SU-DHL-6 (cell line): ENCODE results near the gene CYSRT1.

ENCODE experiments used
- H2AFZ ChIP-seq: fragments of 200-600 bp; sonication (generic); 2 replicates; pipeline ENCODE4 v1.6.1; 2014; ENCODE audit warnings: low read depth, mild to moderate bottlenecking, moderate library complexity, mixed read lengths, antibody characterized with exemption, low read length; ENCODE audit not compliant: severe bottlenecking
- H3F3A ChIP-seq: fragments of 200-600 bp; shearing (Covaris generic); 2 replicates; pipeline ENCODE4 v1.6.0; 2016; ENCODE audit warnings: antibody characterized with exemption, mild to moderate bottlenecking; ENCODE audit not compliant: insufficient read depth
- H3K27ac ChIP-seq: fragments of 200-600 bp; sonication (generic); 2 replicates; pipeline ENCODE4 v1.5.1; 2016; ENCODE audit warnings: low read depth, mild to moderate bottlenecking, low read length, moderate library complexity, mixed read lengths
- H3K27me3 ChIP-seq: fragments of 200-600 bp; sonication (generic), shearing (Covaris generic); 2 replicates; pipeline ENCODE4 v1.6.0; 2014; ENCODE audit warnings: mild to moderate bottlenecking, low read length
- H3K36me3 ChIP-seq: fragments of 200-600 bp; sonication (generic); 2 replicates; pipeline ENCODE4 v1.6.1; 2014; ENCODE audit warnings: mild to moderate bottlenecking, low read length, mixed read lengths
- H3K4me2 ChIP-seq: fragments of 300-600, 200-600 bp; shearing (Covaris generic), sonication (generic); 2 replicates; pipeline ENCODE4 v1.6.0; 2014; ENCODE audit warnings: low read length, low read depth, mild to moderate bottlenecking; ENCODE audit not compliant: poor library complexity, severe bottlenecking
- H3K4me3 ChIP-seq: fragments of 200-600 bp; sonication (generic); 2 replicates; pipeline ENCODE4 v1.5.1; 2014; ENCODE audit warnings: antibody characterized with exemption, low read length, mild to moderate bottlenecking, mixed read lengths; ENCODE audit not compliant: insufficient read depth, poor library complexity, severe bottlenecking
- H3K79me2 ChIP-seq: fragments of 200-600 bp; sonication (generic); 2 replicates; pipeline ENCODE4 v1.6.1; 2014; ENCODE audit warnings: mild to moderate bottlenecking, low read length, moderate library complexity; ENCODE audit not compliant: insufficient read depth
- H3K9ac ChIP-seq: fragments of 200-600 bp; sonication (generic); 2 replicates; pipeline ENCODE4 v1.7.0; 2014; ENCODE audit warnings: mild to moderate bottlenecking, low read length
- H3K9me2 ChIP-seq: fragments of 200-600 bp; sonication (generic); replicated peaks from 2 replicates; pipeline ENCODE4 v1.6.1; 2014; ENCODE audit warnings: low read length; ENCODE audit not compliant: insufficient read depth
- H3K9me3 ChIP-seq: fragments of 200-600 bp; sonication (generic); 2 replicates; pipeline ENCODE4 v1.6.1; 2014; ENCODE audit warnings: low read length, mixed read lengths; ENCODE audit not compliant: insufficient read depth
- H4K20me1 ChIP-seq: fragments of 200-600 bp; sonication (generic); 2 replicates; pipeline ENCODE4 v1.6.1; 2014; ENCODE audit warnings: low read depth, mild to moderate bottlenecking, antibody characterized with exemption, low read length, moderate library complexity, mixed read lengths
- CTCF ChIP-seq: fragments of 200-600 bp; sonication (generic); IDR thresholded peaks from one replicate; pipeline ENCODE4 v1.5.1; 2017; ENCODE audit warnings: antibody characterized with exemption, mild to moderate bottlenecking, low read length, moderate library complexity; ENCODE audit not compliant: insufficient read depth, poor library complexity, severe bottlenecking
- EZH2phosphoT487 ChIP-seq: fragments of 200-600 bp; sonication (generic), shearing (Covaris generic); conservative IDR thresholded peaks from 2 replicates; pipeline ENCODE4 v1.6.1; 2018; ENCODE audit warnings: mild to moderate bottlenecking, antibody characterized with exemption, low read length, moderate library complexity, mixed read lengths

CYSRT1 gene

DNA sequence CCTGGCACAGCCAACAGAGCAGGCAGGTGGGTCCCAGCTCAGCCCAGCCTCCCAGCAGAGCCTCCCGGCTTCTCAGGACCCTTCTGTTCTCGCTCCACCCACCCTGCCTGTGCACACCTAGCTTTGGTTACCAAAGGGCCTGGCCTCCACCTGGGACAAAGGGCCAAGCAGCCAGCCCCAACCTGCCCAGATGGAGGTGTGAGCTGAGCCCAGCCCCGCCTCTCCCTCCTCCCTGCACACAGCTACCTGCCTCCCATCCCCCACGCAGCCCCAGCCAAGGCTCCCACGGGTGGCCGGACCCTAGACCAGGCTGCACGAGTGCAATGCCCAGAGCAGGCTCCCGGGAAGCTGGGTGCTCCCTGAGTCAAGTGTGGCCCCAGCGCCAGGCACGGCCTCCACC, 30.1 kb upstream of the CYSRT1 start:
- no peaks in the 10 kb centered on the region for H3K27me3 ChIP-seq
- no peaks in the 10 kb centered on the region for H3K9me3 ChIP-seq
- no peaks in the 10 kb centered on the region for H3K9me2 ChIP-seq
- no peak overlapping the region for H3K27ac ChIP-seq
- no peaks in the 10 kb centered on the region for H3K36me3 ChIP-seq
- H3K79me2 ChIP-seq = no peaks in the 10 kb centered on the region; the same call in 1 of the 2 replicates
- no peak overlapping the region for H3K9ac ChIP-seq
- H4K20me1 ChIP-seq = no peaks in the 10 kb centered on the region
- no peak overlapping the region for H3K4me2 ChIP-seq
- H3K4me3 ChIP-seq = no peak overlapping the region
- TF ChIP-seq EZH2phosphoT487 (no peak), CTCF (no peak)
- H2AFZ ChIP-seq = no peak overlapping the region
- no peaks in the 10 kb centered on the region for H3F3A ChIP-seq

DNA sequence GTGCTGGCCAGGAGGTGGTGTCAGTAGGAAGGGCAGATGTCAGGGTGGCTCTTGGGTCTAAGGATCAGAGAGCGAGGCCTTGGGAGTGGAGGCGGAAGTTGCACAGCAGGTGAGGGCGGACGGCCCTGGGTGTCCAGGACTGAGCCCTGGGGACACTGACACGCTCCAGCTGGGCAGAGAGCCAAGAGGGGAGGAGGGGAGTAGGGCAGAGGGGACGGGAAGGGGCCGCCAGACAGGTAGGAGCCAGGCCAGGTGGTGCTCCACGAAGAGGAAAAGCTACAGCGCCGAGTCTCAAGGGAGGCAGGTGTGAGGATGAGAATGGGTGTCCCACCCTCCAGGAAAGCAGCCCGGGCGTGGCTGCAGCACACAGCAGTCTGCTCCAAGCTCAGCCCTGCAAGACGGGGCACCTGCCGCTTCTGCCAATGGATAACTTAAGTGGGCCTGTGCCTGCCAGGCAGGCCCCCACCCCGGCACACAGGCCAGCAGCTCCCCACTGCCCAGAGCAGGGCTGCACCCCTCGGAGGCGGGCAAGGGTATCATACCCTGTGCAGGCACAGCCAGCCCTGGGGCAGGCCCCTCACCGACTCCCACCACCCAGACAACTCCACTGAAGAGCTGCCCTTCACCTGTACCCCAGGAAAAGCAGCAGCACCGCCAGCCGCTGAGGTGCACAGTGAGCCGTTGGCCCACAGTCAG, 29.3 kb upstream of the CYSRT1 start:
- Histone ChIP-seq H3K36me3 (no peaks in the 10 kb centered on the region), H3F3A (no peaks in the 10 kb centered on the region), H3K9me3 (no peaks in the 10 kb centered on the region), H3K4me3 (no peak overlapping the region), H4K20me1 (no peaks in the 10 kb centered on the region), H3K4me2 (no peak overlapping the region), H2AFZ (no peak overlapping the region), H3K79me2 (no peaks in the 10 kb centered on the region; the same call in 1 of the 2 replicates), H3K9me2 (no peaks in the 10 kb centered on the region), H3K27me3 (no peaks in the 10 kb centered on the region), H3K27ac (no peak overlapping the region), H3K9ac (no peak overlapping the region)
- TF ChIP-seq EZH2phosphoT487 (no peak), CTCF (no peak)

GRCh38 chr9:137198051-137198901, 26.7 kb upstream of the CYSRT1 start:
- Histone ChIP-seq H4K20me1 (no peaks in the 10 kb centered on the region), H3K27ac (no peak overlapping the region), H3K36me3 (no peaks in the 10 kb centered on the region), H3K4me3 (no peak overlapping the region), H3K9me3 (no peaks in the 10 kb centered on the region), H2AFZ (no peak overlapping the region), H3K79me2 (no peaks in the 10 kb centered on the region; the same call in 1 of the 2 replicates), H3K4me2 (peak overlapping the region; percentile 59), H3K9me2 (no peaks in the 10 kb centered on the region), H3F3A (peaks cover 12% of the 10 kb centered on the region), H3K27me3 (no peaks in the 10 kb centered on the region), H3K9ac (no peak overlapping the region)
- TF ChIP-seq CTCF = no peak
- no peak for TF ChIP-seq EZH2phosphoT487
